ENCODE results near the gene CORIN.

CORIN gene

GRCh38 chr4:47715716-47716416 is 122.0 kb downstream of the CORIN start (continued):
- TF ChIP-seq ZNF600 (tag by site-specific recombination; IDR thresholded peaks at IDR 0.05) = no peak

- Histone ChIP-seq H3K4me1 (ENCODE audit: control insufficient read depth, insufficient read depth, low read length) (no peaks in the 10 kb centered on the region), H3K36me3 (ENCODE audit: control insufficient read depth in 2 of 2, insufficient read depth in 1 of 2, low read length in 2 of 2) (no peaks in the 10 kb centered on the region), H3K4me3 (ENCODE audit: low read depth, low read length) (no peak overlapping the region), H3K9me3 (ENCODE audit: control insufficient read depth, insufficient read depth, low read depth, low read length) (no peaks in the 10 kb centered on the region), H3K27ac (ENCODE audit: extremely low read depth, low read depth, low read length) (no peak overlapping the region)
- TF ChIP-seq ZNF223 (tag by site-specific recombination; IDR thresholded peaks at IDR 0.05) (no peak), ZNF266 (tag by site-specific recombination; IDR thresholded peaks at IDR 0.05; ENCODE audit: low read depth) (no peak), ZNF704 (tag by site-specific recombination; IDR thresholded peaks at IDR 0.05) (no peak), ZNF16 (tag by site-specific recombination; IDR thresholded peaks at IDR 0.05; ENCODE audit: low read depth) (no peak), ZNF292 (tag by site-specific recombination; IDR thresholded peaks at IDR 0.05; ENCODE audit: borderline replicate concordance, low read depth) (no peak), ZBTB10 (tag by site-specific recombination; IDR thresholded peaks at IDR 0.05) (no peak), ZBTB7A (tag by site-specific recombination; IDR thresholded peaks at IDR 0.05; ENCODE audit: low read depth) (no peak), ZBTB1 (tag by site-specific recombination; IDR thresholded peaks at IDR 0.05) (no peak), YY1 (tag by site-specific recombination; IDR thresholded peaks at IDR 0.05) (no peak), ZNF416 (tag by site-specific recombination; IDR thresholded peaks at IDR 0.05) (no peak), ZNF501 (tag by site-specific recombination; IDR thresholded peaks at IDR 0.05) (no peak), ZNF624 (tag by site-specific recombination; IDR thresholded peaks at IDR 0.05) (no peak)
- POLR2A ChIA-PET = no interaction called here
- CTCF ChIA-PET = interaction anchor here (0.6 to 0.7 kb wide), 2 partner anchors 13 to 734 kb away, joined by 4 to 5 read pairs; no protein-coding TSS in a partner anchor
Measured at GRCh38 chr4:47714269-47714668, 123.6 kb downstream of the CORIN start.

- no peak overlapping the region for H3K27ac ChIP-seq (ENCODE audit: extremely low read depth, low read depth, low read length)
- H3K4me1 ChIP-seq (ENCODE audit: control insufficient read depth, insufficient read depth, low read length) = no peaks in the 10 kb centered on the region
- POLR2A ChIA-PET = no interaction called here
- H3K4me3 ChIP-seq (ENCODE audit: low read depth, low read length) = no peak overlapping the region
- CTCF ChIA-PET = interaction anchor here (0.7 kb wide), 2 partner anchors 15 to 734 kb away, joined by 4 read pairs; no protein-coding TSS in a partner anchor
- no peaks in the 10 kb centered on the region for H3K9me3 ChIP-seq (ENCODE audit: control insufficient read depth, insufficient read depth, low read depth, low read length)
- H3K36me3 ChIP-seq (ENCODE audit: control insufficient read depth in 2 of 2, insufficient read depth in 1 of 2, low read length in 2 of 2) = no peaks in the 10 kb centered on the region
- no peak for TF ChIP-seq ZNF398 (tag by site-specific recombination; IDR thresholded peaks at IDR 0.05)
- no peak for TF ChIP-seq ZNF585B (tag by site-specific recombination; IDR thresholded peaks at IDR 0.05)
- no peak for TF ChIP-seq PRDM4 (tag by site-specific recombination; IDR thresholded peaks at IDR 0.05)
- TF ChIP-seq ZFP37 (tag by site-specific recombination; IDR thresholded peaks at IDR 0.05) = no peak
- TF ChIP-seq ZNF280D (tag by site-specific recombination; IDR thresholded peaks at IDR 0.05) = no peak
- TF ChIP-seq SCRT1 (tag by site-specific recombination; IDR thresholded peaks at IDR 0.05; ENCODE audit: borderline replicate concordance) = no peak
- no peak for TF ChIP-seq ZFP3 (tag by site-specific recombination; IDR thresholded peaks at IDR 0.05; ENCODE audit: low read depth)
- no peak for TF ChIP-seq OVOL3 (tag by site-specific recombination; IDR thresholded peaks at IDR 0.05)
Measured at GRCh38 chr4:47713129-47713834, 124.6 kb downstream of the CORIN start.
